GM12874 (cell line): ENCODE results near the gene ISM1.

Experiments used
- CTCF ChIP-seq: IDR thresholded peaks from 2 replicates; pipeline ENCODE4 v1.5.1; 2011; ENCODE audit warnings: low read depth, mild to moderate bottlenecking, control low read depth, low read length, moderate library complexity; ENCODE audit not compliant: insufficient read depth

ISM1 gene

DNA sequence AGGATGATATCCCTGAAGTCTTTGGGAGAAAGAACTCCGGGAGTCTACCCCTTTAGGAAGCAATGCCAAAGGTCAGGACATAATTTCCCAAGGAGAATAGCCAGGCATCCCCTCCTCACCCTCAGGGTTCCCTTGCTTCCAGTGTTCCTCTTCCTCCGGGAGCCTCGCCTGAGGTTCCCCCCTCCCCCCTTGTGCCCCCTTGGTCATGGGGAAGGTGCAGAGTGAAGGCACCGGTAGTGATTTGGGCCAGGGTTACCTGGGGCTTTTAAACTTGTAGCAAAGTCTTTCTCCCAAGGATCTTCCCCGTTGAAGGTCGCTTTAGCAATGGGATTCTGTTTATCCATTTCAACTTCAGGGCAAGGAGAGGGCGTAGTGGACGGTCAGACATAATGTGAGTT lies 1.2 kb downstream of the ISM1 start:
- TF ChIP-seq CTCF: no peak

GRCh38 chr20:13223736-13224520 lies 2.9 kb downstream of the ISM1 start:
- TF ChIP-seq CTCF: no peak

DNA sequence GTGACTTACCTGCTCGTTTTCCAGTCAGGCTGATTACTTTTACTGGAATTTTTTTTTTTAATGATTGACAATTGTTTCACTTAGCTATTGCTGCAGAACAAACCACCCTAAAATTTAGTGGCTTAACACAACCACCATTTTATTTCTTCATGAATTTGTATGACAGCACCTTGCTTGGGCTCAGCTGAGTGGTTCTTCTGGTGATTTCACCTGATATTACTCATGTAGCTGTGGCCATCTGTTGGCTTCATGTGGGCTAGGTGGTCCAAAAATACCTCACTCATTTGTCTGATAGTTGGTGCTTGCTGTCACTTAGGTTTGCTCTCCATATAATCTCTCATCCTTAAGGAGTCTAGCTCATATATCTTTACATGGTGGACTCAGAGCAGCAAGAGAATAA lies 5.3 kb downstream of the ISM1 start:
- no peak for TF ChIP-seq CTCF

DNA sequence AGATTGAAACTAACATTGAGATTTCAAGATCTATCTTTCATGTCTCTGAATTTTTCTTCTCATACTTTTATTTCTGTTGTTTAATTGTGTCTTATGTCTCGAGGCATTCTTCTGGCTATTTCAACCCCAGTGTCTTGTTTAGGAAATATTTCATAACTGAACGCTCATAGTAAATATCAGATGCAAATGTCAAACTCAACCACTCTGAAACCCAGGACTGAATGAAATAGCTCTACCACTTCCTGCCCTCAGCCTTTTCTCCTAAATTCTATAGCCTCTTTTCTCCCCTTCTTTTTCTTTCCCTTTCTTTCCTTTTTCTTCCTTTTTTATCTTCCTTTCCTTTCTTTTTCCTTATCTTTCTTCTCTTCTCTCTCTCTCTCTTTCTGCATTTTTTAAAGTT lies 7.7 kb downstream of the ISM1 start:
- no peak for TF ChIP-seq CTCF

GRCh38 chr20:13229538-13229937 lies 8.5 kb downstream of the ISM1 start:
- TF ChIP-seq CTCF: no peak

DNA sequence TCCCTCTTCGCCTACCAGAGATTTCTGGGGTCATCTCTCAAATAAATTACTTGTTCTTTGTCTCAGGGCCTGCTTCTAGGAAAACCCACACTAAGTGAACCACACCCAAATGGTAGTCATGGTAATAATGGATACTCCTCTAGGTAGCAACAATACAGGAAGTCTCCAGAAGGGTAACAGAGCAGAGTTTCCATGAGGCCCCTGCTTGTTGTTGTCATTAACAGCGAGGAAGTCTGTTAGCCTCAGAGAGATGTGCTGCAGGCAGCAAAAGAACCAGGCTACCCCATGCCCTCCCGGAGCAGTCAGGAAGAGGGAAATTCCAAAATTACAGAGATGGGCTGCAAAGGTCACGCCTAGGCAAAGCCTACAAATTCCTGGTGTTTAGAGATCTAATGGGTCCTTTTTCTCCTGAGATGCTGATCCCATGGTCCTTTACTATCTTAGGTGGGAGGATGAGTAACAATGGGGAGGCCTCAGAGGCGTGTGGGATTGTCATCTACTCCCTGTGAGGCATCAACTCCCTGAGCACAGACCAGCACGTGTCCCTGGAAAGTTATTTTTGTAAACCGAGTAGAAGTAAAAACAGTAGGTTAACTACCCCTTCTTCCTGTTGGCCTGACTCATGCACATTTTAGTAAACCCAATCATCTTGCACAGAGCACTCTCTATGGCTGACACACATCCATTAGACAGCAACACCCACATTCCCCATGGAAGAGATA lies 10.1 kb downstream of the ISM1 start:
- TF ChIP-seq CTCF: no peak

DNA sequence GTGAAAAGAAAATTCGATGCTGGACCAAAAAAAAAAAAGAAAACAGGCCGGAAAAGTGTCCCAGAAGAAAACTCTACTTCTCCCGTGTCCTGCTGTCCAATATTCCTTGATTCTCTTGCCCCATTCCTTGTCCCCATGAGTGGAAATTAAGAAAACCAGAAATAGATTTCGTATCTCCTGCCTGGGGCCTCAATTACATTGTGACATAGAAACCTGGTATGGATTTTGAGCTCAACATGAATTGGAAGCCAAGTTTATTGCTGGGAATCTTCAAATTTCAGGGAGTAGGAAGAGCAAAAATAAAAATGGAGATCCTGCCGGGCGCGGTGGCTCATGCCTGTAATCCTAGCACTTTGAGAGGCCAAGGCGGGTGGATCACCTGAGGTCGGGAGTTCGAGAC lies 11.9 kb downstream of the ISM1 start:
- no peak for TF ChIP-seq CTCF
